Iris pigment epithelial cell (primary cell): ENCODE results near the gene METAP1.
A peak's percentile ranks its signal among the peaks of the same experiment; 100 is the strongest.
"Not testable (repeated sequence)": the region's sequence is repeated elsewhere in the genome, so short reads cannot be mapped to it uniquely, and the experiment has no call there.

ENCODE experiments used
- DNase-seq: peaks from one replicate; pipeline ENCODE4 v3.0.0-alpha.2; 2011; ENCODE audit warnings: low read depth

The METAP1 gene

GRCh38 chr4:99099814-99100213 is 104.3 kb downstream of the METAP1 start:
- DNase-seq, result not testable (repeated sequence)

- no peak for DNase-seq
Observed at GRCh38 chr4:99100876-99101275, 105.4 kb downstream of the METAP1 start.

- no peak for DNase-seq
Observed at GRCh38 chr4:99102634-99103033, 107.1 kb downstream of the METAP1 start.

GRCh38 chr4:99103166-99103565 is 107.6 kb downstream of the METAP1 start:
- DNase-seq, result no peak

- peak; percentile 46 for DNase-seq
Observed at GRCh38 chr4:99104153-99104552, 108.6 kb downstream of the METAP1 start.

GRCh38 chr4:99109286-99109685 is 113.8 kb downstream of the METAP1 start:
- not testable (repeated sequence) for DNase-seq
